Kidney (tissue), 14 donors: ENCODE data around the gene PHF3. TPM values are rescaled to one million over a fixed set of nuclear protein-coding genes. Genes with fewer than 3 reads are reported as not detected.

Experiments
- DNase-seq, 5 donors: peaks; one replicate each; pipeline ENCODE4 v3.0.0-alpha.2; 2013 to 2020
- FAIRE-seq: peaks from 2 replicates; lab custom pipeline; 2012; peaks lifted over from hg19 to GRCh38; lab: Jason Lieb, UNC
- H3K27ac ChIP-seq, 2 donors: one replicate each; pipeline ENCODE4 v1.7.0; 2013; ENCODE audit warnings: low read depth in 2 of 2, low read length in 2 of 2, inconsistent platforms in 1 of 2
- H3K27me3 ChIP-seq: one replicate; pipeline ENCODE4 v1.7.1; 2013; ENCODE audit warnings: low read length, inconsistent platforms; ENCODE audit not compliant: control insufficient read depth, insufficient read depth
- H3K36me3 ChIP-seq, 3 donors: one replicate each; pipeline versions ENCODE4 v1.7.0 to v1.7.1; 2013; ENCODE audit warnings: low read length in 3 of 3, control low read depth in 1 of 3, inconsistent platforms in 1 of 3; ENCODE audit not compliant: insufficient read depth in 3 of 3, control insufficient read depth in 2 of 3
- H3K4me1 ChIP-seq, 3 donors: one replicate each; pipeline versions ENCODE4 v1.7.0 to v1.7.1; 2013; ENCODE audit warnings: low read length in 3 of 3, inconsistent platforms in 1 of 3, low read depth in 1 of 3; ENCODE audit not compliant: control insufficient read depth in 2 of 3, insufficient read depth in 2 of 3
- H3K4me3 ChIP-seq, 3 donors: one replicate each; pipeline versions ENCODE4 v1.7.0 to v1.8.1; 2013; ENCODE audit warnings: low read length in 3 of 3, control low read depth in 1 of 3, inconsistent platforms in 1 of 3
- H3K9ac ChIP-seq, 3 donors: one replicate each; pipeline versions ENCODE4 v1.7.0 to v1.7.1; 2013; ENCODE audit warnings: low read length in 3 of 3, control low read depth in 1 of 3, inconsistent platforms in 1 of 3
- H3K9me3 ChIP-seq, 3 donors: one replicate each; pipeline versions ENCODE4 v1.7.0 to v1.7.1; 2013; ENCODE audit warnings: low read length in 3 of 3, control low read depth in 1 of 3, inconsistent platforms in 1 of 3; ENCODE audit not compliant: control insufficient read depth in 2 of 3, insufficient read depth in 1 of 3
- intact Hi-C: fragments of 100-400 bp; cut with DNase I; formaldehyde crosslinking; loops from one replicate; pipeline ENCODE4 v1.11.1; 2022
- polyA plus RNA-seq: library from polyadenylated mRNA; stranded (reverse); fragments of 350-450 nt; fragmentation: Illumina TruSeq; extraction: RNeasy Lipid Tissue Mini Kit (QIAGEN cat#74804); gene quantifications from one replicate; pipeline ENCODE4 v1.2.3, GENCODE V29; 2014; ENCODE audit warnings: low read depth, low replicate concordance; ENCODE audit not compliant: insufficient read depth
- total RNA-seq: library from RNA; stranded (reverse); fragmentation: NEBNext Ultra II Directional; extraction: Animal tissue kit (Norgen Biotek cat#: 25700); gene quantifications from one replicate; pipeline ENCODE4 v1.2.1, GENCODE V29; 2021
- TF ChIP-seq, protein P1 (sequence below): IDR thresholded peaks from 3 replicates; pipeline ENCODE4 v1.5.1; 2012; ENCODE audit warnings: mild to moderate bottlenecking, moderate library complexity, borderline replicate concordance; ENCODE audit not compliant: insufficient read depth; ENCODE audit errors: extremely low read depth
- donor health status: control.
- donor health status: control.
- donor health status: control.
- donor health status: control.
- donor health status: control.
- donor health status: DM: yes; HTN: yes; CAD: no.
- donor health status: Normal renal cell carcinoma (clear cell type).

Gene PHF3
- total and polyA plus RNA-seq, 2 donors from 2014 or later: 9.5 to 58.3 TPM

- Histone ChIP-seq H3K9me3 (no peaks in the 10 kb centered on the region), H3K27me3 (no peaks in the 10 kb centered on the region), H3K4me1 (peaks cover 0 to 10% (median 3%) of the 10 kb centered on the region in 3 donors), H3K27ac (no peak overlapping the region), H3K36me3 (no peaks in the 10 kb centered on the region), H3K4me3 (no peak overlapping the region), H3K9ac (no peak overlapping the region)
- intact Hi-C loops: no loop called here
- DNase-seq (no peak), FAIRE-seq (no peak)
- TF ChIP-seq, protein P1, sequence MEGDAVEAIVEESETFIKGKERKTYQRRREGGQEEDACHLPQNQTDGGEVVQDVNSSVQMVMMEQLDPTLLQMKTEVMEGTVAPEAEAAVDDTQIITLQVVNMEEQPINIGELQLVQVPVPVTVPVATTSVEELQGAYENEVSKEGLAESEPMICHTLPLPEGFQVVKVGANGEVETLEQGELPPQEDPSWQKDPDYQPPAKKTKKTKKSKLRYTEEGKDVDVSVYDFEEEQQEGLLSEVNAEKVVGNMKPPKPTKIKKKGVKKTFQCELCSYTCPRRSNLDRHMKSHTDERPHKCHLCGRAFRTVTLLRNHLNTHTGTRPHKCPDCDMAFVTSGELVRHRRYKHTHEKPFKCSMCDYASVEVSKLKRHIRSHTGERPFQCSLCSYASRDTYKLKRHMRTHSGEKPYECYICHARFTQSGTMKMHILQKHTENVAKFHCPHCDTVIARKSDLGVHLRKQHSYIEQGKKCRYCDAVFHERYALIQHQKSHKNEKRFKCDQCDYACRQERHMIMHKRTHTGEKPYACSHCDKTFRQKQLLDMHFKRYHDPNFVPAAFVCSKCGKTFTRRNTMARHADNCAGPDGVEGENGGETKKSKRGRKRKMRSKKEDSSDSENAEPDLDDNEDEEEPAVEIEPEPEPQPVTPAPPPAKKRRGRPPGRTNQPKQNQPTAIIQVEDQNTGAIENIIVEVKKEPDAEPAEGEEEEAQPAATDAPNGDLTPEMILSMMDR: no peak
Observed at GRCh38 chr6:63671098-63671754, 35.6 kb downstream of the PHF3 start.

DNA sequence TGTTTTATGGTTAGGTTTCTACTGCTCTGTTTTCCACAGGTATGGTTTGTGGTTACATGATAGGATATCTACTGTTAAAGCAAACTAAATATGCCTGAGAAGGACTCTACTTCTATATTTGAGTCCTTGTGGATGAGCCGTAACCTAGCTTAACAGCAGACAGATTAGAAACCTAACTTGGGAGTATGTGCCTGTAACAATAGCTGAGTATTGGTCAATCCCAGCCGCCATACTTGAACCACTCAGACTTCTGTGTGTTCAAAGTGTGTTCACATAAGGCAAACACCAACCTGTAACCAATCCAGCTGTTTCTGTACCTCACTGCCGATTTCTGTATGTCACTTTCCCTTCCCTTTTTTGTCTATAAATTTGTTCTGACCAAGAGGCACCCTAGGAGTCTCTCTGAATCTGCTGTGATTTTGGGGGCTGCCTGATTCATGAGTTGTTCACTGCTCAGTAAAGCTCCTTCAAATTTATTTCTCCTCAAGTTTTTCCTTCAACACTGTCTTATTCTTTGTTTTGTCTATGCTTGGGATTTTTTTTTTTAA is 37.1 kb downstream of the PHF3 start:
- DNase-seq (no peak), FAIRE-seq (no peak)
- Histone ChIP-seq H3K9ac (no peak overlapping the region), H3K27ac (no peak overlapping the region), H3K36me3 (no peaks in the 10 kb centered on the region), H3K27me3 (no peaks in the 10 kb centered on the region), H3K9me3 (no peaks in the 10 kb centered on the region), H3K4me3 (no peak overlapping the region), H3K4me1 (peaks cover 0 to 17% (median 9%) of the 10 kb centered on the region in 3 donors)
- TF ChIP-seq, protein P1: no peak
- intact Hi-C loops: no loop called here

DNA sequence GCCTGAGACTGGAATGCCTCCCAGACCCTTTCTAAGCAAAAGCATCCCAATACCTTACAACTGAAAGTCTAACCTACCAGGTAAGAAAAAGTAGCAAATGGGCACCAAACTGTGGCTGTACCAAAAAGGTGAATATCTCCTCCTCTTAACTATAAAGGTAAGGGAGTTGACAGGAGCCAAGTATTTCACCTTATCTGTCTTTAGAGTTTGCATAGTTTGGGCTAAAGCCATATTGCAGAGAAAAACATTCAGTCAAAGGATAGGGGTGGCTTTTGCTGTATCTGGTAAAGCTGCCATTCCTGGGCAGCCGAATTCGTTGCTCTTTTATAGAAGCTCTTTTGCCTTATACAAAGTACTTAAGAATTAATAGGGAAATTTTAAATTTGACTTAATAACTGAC is 38.1 kb downstream of the PHF3 start:
- no peak for FAIRE-seq
- H3K27ac ChIP-seq: no peak overlapping the region
- DNase-seq: no peak
- TF ChIP-seq, protein P1: no peak
- H3K9ac ChIP-seq: no peak overlapping the region
- H3K27me3 ChIP-seq: no peaks in the 10 kb centered on the region
- H3K9me3 ChIP-seq: no peaks in the 10 kb centered on the region
- H3K4me3 ChIP-seq: no peak overlapping the region
- H3K36me3 ChIP-seq: no peaks in the 10 kb centered on the region
- intact Hi-C loops: no loop called here
- peaks cover 0 to 17% (median 9%) of the 10 kb centered on the region in 3 donors for H3K4me1 ChIP-seq
